Right lobe of liver (tissue), 4 donors: ENCODE data around the gene PIMREG.

Experiments
- CTCF ChIP-seq, 4 donors: fragments of 200-600 bp in 3 of 4; fragments of 450-650 bp in 1 of 4; IDR thresholded peaks; one replicate each; pipeline versions ENCODE4 v1.5.1 to v1.8.0; 2016 to 2022; ENCODE audit warnings: antibody characterized with exemption in 4 of 4, mild to moderate bottlenecking in 2 of 4
- POLR2A ChIP-seq: fragments of 450-650 bp; IDR thresholded peaks from one replicate; pipeline ENCODE4 v1.6.1; 2017; ENCODE audit warnings: antibody characterized with exemption, mild to moderate bottlenecking
- donor health status: DM: no; HTN: no; CAD: no.
- donor health status: DM: no; HTN: no; CAD: no.
- donor health status: DM: no; HTN: yes; CAD: no.

- TF ChIP-seq CTCF (IDR thresholded peaks at IDR 0.05) (no peak), POLR2A (no peak)
These were observed 19.6 kb downstream of the PIMREG start for GRCh38 chr17:6463616-6464445.
